Nucleus accumbens (tissue), 56 donors: ENCODE measurements around the gene MAML3.
A peak's percentile ranks its signal among the peaks of the same experiment; 100 is the strongest.

Experiments used
- DNase-seq, 56 donors: peaks; one replicate each; lab custom pipeline; 2025; lab: John Stamatoyannopoulos, UW

MAML3 gene

DNA sequence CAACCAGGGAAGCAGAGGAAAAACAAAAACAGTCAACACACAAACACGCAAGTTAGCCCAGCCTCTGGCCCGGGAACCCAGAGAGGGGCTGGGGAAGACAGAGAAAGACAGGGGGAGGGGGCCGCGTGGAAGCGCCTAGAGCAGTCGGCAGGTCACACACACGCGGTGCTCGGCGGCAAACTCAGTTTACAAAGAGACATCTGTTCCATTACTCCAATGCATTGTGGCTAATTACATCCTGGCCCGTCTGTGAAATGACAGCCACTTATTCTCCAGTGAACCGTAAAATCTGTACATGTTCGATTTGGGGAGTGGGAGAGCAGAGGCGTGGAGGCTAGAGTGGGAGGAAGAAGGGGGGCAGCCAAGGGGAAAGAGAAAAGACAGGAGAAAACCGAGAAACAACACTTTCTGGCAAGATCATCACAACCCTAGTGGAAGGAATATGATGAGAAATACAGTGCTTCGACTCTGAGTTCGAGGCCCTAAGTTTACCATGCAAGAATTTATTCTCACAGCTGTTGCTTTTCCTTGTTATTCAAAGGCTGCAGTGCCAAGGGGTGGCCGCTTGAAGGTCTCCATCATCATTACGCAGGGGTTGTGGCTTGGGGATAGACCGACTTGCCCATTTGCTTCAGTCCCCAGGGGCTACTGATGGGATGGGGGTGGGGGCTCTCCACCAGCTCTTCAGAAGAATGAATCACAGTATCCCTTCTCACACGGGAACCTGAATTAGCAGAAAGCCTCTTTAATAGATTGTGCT is 320.7 kb downstream of the MAML3 start:
- DNase-seq = no peak

DNA sequence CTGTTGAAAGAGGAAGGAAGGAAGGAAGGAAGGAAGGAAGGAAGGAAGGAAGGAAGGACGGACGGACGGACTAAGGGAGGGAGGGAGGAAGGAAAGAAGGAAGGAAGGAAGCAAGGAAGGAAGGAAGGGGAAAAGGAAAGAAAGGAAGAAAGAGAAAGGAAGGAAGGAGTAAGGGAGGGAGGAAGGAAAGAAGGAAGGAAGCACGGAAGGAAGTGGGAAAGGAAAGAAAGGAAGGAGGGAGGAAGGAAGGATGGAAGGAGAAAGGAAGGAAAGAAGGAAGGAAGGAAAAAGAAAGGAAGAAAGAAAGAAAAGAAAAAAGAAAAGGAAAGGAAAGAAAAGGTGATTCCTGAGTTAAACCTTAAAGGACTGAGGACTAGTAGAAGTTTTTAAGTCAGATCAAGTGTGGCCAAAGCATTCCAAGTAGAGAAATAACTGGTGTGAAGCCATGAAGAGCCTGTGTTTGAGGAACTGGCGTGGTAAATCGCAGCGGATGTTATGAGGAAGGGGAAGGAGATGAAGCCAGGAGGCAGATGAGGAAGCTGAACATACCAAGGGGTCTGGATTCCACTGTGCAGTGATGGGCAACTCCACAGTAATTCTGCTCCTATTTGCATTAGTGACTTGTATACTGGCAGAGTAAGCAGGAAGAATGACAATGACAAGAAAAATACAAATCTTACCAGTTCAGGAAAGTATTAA is 324.9 kb downstream of the MAML3 start:
- no peak for DNase-seq

- no peak for DNase-seq
Measured at GRCh38 chr4:139826426-139826825, 327.6 kb downstream of the MAML3 start.

- peak in 3 of 56 donors; percentile 9 to 19 (median 12) for DNase-seq
Measured at GRCh38 chr4:139825523-139826014, 328.4 kb downstream of the MAML3 start.

- DNase-seq = no peak
Measured at GRCh38 chr4:139824882-139825522, 329.0 kb downstream of the MAML3 start.

DNA sequence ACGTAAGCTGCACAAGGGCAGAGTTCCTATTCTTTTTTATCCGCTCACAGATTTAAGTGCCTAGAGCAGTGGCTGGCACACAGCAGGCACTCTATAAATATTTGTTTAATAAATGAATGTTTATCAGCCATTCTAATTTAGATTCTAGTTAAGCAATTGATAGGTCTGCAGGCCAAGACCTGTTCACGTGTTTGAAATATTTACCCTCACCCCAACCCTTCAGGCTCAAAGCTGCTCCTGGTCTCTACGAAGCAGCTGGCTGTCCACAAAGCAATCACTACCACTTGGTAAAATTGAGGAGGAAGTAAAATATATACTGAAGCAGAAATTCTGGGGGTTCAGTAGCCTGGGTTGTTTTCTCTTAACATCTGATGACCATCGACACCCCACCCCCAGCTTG is 330.2 kb downstream of the MAML3 start:
- no peak for DNase-seq

DNA sequence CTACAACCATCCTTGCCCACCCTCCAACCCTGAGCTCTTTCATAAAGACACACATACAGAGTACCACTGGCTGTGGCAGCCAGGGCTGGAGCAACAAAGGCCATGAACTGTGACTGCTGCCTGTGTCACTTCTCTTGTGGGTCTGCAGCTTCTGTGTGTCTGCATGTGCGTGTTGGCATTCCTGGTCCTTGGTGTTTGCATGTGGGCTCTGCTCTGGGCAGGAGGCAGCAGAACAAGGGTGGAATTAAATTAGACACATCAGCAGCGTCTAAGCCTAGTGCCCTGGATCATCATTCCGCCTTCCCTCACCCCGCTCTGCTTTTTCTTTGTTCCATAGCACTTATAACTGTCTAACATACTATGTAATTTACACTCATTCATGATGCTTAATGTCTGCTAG is 330.6 kb downstream of the MAML3 start:
- no peak for DNase-seq

- no peak for DNase-seq
Measured at GRCh38 chr4:139822391-139822790, 331.6 kb downstream of the MAML3 start.

DNA sequence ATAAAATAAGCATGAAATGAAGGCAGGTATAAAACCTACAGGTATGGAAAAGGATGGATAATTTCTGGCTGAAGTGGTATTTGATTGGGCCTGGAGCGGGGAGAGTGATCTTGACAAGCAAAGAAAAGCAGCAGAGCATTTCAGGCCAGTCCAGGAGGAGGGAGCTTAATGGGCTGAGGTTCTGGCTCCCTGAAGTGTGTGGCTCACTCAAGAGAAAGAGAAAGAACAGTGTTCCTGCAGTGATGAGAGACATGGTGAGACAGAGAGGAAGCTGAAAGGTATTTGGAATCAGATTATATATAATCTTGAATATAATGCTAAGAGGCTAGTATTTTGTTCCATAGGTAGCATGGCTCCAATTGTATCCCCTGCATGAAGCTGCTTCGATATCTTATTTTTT is 334.9 kb downstream of the MAML3 start:
- no peak for DNase-seq

DNA sequence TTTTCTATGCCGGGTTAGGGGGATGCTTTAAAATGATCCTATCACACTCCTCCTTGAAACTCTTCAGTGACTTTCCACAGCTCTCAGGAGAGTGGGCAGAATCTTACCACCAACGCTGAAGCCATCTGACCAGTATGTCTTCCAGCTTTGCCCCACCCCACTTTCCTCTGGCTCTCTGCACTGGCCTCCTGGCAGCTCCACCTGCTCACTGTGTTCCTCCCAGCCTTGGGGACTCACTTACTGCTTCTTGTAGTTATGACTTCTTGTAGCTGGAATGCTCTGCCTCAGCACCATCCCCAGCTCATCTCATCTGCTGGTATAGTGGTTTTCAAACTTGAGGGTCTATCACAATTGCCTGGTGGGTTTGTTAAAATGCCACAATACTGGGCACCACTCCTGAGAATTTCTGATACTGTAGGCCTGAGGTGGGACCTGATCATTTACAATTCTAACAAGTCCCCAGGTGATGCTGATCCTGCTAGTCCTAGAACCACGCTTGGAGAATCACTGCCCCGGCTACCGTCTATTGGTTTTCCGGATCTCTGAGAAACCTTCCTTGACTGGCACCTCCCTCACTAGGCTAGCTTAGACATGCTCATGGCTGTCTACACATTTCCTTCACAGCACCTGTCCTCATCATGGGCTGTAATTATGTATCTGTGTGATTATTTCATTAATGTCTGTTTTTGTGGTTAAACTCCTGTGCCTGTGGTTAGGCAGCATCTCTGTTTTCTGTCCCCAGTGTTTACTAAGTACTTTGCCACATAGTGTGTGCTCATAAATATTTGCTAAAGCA is 336.1 kb downstream of the MAML3 start:
- peak in 1 of 56 donors; percentile 6 for DNase-seq

DNA sequence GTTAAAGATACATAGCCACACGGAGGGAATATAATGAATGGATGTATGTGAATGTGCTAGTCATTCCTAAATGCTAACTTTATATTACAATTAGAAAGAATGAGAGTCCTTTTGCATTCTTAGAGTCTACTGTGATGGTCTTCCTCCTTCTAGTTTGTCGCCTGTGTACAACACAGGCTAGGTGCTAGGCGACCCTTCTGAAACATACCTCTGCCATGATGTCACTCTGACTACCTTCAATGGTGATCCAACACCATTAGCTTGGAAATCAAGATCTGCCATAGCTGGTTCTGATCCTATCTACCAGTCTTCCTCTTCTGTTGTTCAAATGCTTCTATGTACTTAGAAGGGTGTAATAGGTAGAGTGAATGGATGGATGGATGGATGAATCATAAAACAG is 337.1 kb downstream of the MAML3 start:
- no peak for DNase-seq

GRCh38 chr4:139815778-139816601 is 338.0 kb downstream of the MAML3 start:
- peak in 20 of 56 donors; percentile 4 to 79 (median 22) for DNase-seq

DNA sequence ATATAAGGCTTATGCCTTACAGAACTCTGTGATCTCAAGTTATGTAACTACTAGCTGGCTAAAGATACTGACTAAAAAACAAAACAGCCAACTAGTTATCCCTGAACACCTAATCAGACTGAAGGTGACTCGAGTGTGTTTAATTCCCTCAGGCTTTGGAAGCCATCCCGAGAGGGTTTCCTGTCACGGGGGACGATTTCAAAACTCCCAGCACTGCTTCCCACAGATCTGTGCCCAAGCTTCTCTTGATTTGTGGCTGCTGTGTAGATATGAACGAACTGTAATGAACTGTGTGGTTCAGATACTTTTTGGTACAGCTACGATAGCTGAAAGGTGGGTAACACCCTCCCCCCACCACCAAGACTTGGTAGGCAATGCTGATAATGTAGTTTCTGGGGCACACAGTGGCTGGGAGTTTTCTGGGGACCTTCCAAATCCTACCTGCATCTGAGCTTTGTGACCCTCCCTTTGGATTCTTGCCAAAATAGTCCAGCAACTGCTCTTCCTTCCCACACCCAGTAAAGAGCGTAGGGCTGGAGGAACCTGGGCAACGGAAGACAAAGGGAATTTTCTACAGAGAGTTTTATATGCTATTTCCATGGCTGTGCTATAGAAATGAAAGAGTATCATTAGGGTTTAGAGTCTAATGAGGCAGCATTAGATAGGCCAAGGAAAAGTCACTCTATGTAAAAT is 339.5 kb downstream of the MAML3 start:
- no peak for DNase-seq

DNA sequence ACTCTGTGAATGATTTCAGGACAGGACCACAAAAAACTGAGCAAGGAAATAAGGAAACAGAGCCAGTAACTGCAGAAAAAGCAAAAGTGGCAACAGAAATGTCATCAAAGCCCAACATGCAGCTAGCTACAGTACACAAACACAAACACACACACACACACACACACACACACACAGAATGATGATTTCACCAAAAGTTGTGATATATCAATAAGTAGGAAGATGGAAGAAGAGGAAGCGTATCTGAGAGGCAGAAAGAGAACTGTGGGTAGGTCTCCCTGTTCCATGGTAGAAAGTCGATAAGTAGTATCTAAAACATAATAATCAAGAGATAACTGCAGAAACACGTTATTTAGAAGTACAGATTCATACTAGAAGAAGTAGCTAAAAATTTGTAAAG is 340.1 kb downstream of the MAML3 start:
- no peak for DNase-seq

DNA sequence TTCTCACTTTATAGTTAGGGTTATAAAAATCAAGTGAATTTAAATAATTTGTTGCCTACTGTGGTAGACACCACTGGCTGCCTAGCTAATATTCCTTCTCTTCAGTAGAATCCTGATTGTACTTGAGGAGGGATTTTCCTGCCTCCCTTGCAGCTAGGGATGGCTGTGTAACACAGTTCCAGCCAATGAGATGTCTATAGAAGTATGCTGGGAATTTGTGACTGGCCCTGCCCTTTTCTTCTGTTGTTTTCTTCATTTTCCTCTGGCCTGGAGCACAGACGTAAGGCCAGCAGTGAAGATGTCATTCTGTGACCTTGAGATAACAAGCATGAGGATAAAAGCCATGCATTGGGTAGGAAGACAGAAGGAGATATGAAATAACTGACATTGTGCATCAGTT is 343.3 kb downstream of the MAML3 start:
- DNase-seq = no peak

DNA sequence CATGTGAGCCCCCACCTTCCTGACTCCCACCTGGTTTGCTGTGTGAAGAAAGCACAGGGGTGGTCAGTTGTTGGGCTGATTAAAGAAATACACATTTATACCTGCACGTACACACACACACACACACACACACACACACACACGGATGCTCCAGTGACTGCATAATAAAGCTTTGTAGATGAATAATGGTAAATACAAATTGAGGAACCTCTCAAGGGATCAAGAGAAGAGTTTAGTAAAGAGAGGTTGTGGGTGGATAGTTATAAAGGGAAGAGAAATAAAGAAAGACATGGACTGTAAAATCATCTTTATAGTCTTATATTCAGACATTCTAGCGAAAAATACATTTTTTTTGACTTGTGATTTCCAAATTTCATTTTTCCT is 344.2 kb downstream of the MAML3 start:
- no peak for DNase-seq

DNA sequence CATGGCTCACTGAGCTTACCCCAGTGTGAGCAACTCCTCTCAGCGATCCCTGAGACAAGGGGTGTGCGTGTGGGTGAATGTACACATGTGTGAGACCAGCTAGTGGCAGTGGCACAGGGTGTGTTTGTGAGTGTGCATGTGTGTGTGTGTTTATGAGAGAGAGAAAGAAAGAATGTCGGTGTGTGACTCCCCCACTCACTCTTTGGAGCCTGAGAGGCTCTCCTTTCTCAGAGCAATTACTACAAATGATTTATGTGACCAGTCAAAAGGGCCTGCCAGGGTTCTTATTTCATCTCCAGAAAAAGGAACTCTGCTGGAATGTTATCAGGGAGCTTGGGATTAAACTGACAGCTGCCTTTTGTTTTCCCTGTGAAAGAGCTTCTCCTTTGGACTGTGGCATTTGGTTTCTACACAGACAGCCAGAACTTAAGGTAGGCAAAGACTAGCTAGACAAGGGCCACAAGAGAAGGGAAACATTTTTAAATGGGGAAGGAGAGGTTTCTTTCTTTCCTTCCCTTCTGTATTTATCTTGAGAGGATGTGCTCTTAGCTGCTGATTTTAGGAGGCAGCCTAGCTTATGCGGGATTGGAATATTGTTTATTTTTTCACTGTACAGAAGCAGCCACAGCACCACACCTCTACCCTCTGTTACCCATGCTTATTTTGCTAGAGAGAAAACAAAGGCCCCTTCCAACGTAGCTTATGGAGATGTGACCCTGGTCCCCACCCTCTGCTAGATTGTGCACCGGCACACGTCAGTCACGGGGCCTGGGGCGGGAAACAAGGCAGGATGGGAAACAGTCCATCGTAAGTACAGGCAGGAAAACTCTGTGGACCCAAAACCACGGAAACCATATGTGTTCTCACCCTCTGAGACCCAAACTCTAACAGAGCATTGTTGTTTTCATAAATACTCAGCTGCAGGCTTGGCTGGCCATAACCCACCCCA is 344.9 kb downstream of the MAML3 start:
- DNase-seq = no peak

DNA sequence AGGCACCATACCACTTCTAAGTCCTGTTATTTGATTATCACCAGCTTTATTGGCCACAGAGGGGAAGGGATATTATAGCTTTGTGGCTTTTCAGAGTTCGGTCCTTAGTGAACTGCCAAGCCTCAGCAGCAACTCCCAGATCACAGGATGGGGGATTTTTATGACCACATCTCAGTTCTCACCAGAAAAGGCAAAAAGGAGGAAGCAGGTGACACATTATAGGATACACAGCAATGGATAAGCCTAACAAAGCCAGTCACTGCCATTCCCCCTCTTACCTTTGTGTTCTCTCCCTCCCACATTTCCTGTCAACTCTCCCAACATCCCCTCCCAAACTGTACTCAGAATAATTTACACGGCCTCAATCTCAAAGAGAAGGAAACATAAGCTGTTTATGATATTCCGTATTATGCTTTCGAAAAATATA is 345.6 kb downstream of the MAML3 start:
- no peak for DNase-seq
